HG03064 (cell line): ENCODE data around the gene SGK1.
"Not testable (repeated sequence)": the region's sequence is repeated elsewhere in the genome, so short reads cannot be mapped to it uniquely, and the experiment has no call there.

Experiments
- ATAC-seq: cut with Tn5 transposase; IDR thresholded peaks from one replicate; pipeline ENCODE4 v1.9.1; 2021; ENCODE audit warnings: low read depth; ENCODE audit not compliant: unreplicated experiment

SGK1 gene

GRCh38 chr6:134256862-134257261 lies 61.0 kb downstream of the SGK1 start:
- ATAC-seq, result no peak

GRCh38 chr6:134255280-134255679 lies 62.6 kb downstream of the SGK1 start:
- ATAC-seq, result not testable (repeated sequence)

- no peak for ATAC-seq
These were observed 63.8 kb downstream of the SGK1 start for GRCh38 chr6:134254118-134254517.

GRCh38 chr6:134253681-134254080 lies 64.2 kb downstream of the SGK1 start:
- ATAC-seq, result no peak

GRCh38 chr6:134251320-134251719 lies 66.6 kb downstream of the SGK1 start:
- no peak for ATAC-seq

GRCh38 chr6:134250776-134251175 lies 67.1 kb downstream of the SGK1 start:
- ATAC-seq, result no peak

- no peak for ATAC-seq
These were observed 67.9 kb downstream of the SGK1 start for GRCh38 chr6:134249759-134250602.

- ATAC-seq, result no peak
These were observed 68.6 kb downstream of the SGK1 start for GRCh38 chr6:134249239-134249758.

GRCh38 chr6:134247844-134248580 lies 69.9 kb downstream of the SGK1 start:
- ATAC-seq, result no peak

GRCh38 chr6:134247231-134247833 lies 70.6 kb downstream of the SGK1 start:
- ATAC-seq, result peak; percentile 97

- ATAC-seq, result no peak
These were observed 72.2 kb downstream of the SGK1 start for GRCh38 chr6:134245706-134246105.

GRCh38 chr6:134245041-134245440 lies 72.9 kb downstream of the SGK1 start:
- no peak for ATAC-seq

- no peak for ATAC-seq
These were observed 77.1 kb downstream of the SGK1 start for GRCh38 chr6:134240665-134241431.

- no peak for ATAC-seq
These were observed 78.7 kb downstream of the SGK1 start for GRCh38 chr6:134238960-134239795.

- no peak for ATAC-seq
These were observed 79.9 kb downstream of the SGK1 start for GRCh38 chr6:134238006-134238405.

- ATAC-seq, result peak; percentile 93
These were observed 81.8 kb downstream of the SGK1 start for GRCh38 chr6:134235937-134236751.

- ATAC-seq, result not testable (repeated sequence)
These were observed 82.6 kb downstream of the SGK1 start for GRCh38 chr6:134235334-134235733.

- ATAC-seq, result no peak
These were observed 84.5 kb downstream of the SGK1 start for GRCh38 chr6:134233180-134233955.
